Astrocyte of the spinal cord (primary cell): Measurements from ENCODE around the gene MAGOHB.
A peak's percentile ranks its signal among the peaks of the same experiment; 100 is the strongest.

Experiments
- DNase-seq: peaks from one replicate; pipeline ENCODE4 v3.0.0; 2011; ENCODE audit warnings: low read depth, low spot score
- H3K4me3 ChIP-seq: 2 replicates; pipeline ENCODE4 v1.5.1; 2011; ENCODE audit warnings: low read depth, mild to moderate bottlenecking, low read length, moderate library complexity
- CTCF ChIP-seq: IDR thresholded peaks from 2 replicates; pipeline ENCODE4 v1.5.1; 2012; ENCODE audit warnings: low read depth, mild to moderate bottlenecking, low read length, inconsistent platforms
- in situ Hi-C: cut with HindIII; loops from 2 replicates; pipeline ENCODE4 v1.10.0; 2017; ENCODE audit warnings: low sequenced_read_pairs

MAGOHB gene

DNA sequence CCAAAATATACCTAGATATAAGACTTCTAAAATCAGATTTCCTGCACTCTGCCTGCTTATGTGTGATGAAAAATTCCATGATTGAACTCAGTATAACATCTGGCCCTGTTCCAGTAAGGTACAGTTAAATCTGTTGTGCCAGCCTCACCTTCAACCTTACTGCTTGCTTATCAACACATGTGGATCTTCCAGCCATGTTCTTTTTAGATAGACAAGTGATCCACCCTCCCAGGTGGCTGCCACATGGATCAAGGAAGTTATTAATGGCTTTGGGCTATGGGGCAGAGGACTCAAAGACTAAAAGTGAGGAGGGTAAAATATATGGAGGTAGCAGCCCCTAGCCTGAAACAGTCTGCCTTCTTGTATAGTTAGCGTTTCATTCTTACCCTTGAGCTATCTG is 25.3 kb upstream of the MAGOHB start:
- no peak for DNase-seq
- TF ChIP-seq CTCF: no peak
- in situ Hi-C loops: no loop called here
- H3K4me3 ChIP-seq: no peak overlapping the region

- no peak for TF ChIP-seq CTCF
- in situ Hi-C loops: no loop called here
- DNase-seq: no peak
- H3K4me3 ChIP-seq: no peak overlapping the region
Measured at GRCh38 chr12:10636611-10637010, 23.2 kb upstream of the MAGOHB start.

GRCh38 chr12:10636124-10636523 is 22.7 kb upstream of the MAGOHB start:
- in situ Hi-C loops: no loop called here
- no peak overlapping the region for H3K4me3 ChIP-seq
- no peak for DNase-seq
- TF ChIP-seq CTCF: no peak

DNA sequence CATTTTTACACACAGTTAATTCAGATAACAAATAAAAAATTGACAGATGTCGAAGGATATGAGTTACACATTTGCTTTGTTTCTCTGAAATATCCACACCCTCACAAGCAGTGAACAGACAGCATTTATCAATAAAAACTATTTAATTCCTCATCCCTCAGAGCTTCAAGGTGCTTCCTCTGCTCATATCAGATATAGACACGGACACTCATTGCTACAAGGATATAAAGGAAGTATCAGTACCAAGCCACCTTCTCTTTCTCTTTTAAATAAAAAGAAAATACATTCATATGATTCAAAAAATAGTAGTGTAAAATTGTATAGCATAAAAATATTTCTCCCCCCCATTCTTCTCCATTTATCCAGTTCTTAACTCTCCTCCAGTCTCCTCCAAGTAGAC is 21.9 kb upstream of the MAGOHB start:
- no peak for DNase-seq
- no peak overlapping the region for H3K4me3 ChIP-seq
- no peak for TF ChIP-seq CTCF
- in situ Hi-C loops: no loop called here

GRCh38 chr12:10634427-10634826 is 21.0 kb upstream of the MAGOHB start:
- TF ChIP-seq CTCF: no peak
- no peak overlapping the region for H3K4me3 ChIP-seq
- in situ Hi-C loops: no loop called here
- peak; percentile 28 for DNase-seq

- no peak overlapping the region for H3K4me3 ChIP-seq
- no peak for TF ChIP-seq CTCF
- in situ Hi-C loops: no loop called here
- DNase-seq: no peak
Measured at GRCh38 chr12:10633541-10633940, 20.1 kb upstream of the MAGOHB start.

DNA sequence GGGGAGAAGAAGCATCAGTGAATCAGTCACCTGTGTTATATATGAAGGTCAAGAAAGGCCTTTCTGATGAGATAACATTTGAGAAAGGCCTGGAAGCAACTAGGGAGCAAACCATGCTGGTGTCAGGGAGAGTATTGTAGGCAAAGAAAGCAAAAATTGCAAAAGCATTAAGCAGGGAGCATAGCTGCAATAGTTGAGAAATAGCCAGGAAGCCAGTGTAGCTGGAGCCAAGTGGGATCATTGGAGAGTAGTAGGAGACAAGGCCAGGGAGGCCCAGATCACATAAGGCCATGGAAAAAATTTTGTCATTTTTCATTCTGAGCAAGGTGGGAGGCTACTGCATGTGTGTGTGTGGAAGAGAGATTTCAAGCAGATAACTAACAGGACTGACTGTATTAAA is 18.8 kb upstream of the MAGOHB start:
- no peak for TF ChIP-seq CTCF
- no peak for DNase-seq
- H3K4me3 ChIP-seq: no peak overlapping the region
- in situ Hi-C loops: no loop called here
